Ascending aorta (tissue), 2 donors: Measurements from ENCODE around the gene STIL. TPM values are rescaled to one million over a fixed set of nuclear protein-coding genes. Genes with fewer than 3 reads are reported as not detected.
"Not testable (repeated sequence)": the region's sequence is repeated elsewhere in the genome, so short reads cannot be mapped to it uniquely, and the experiment has no call there.

ENCODE experiments used
- DNase-seq, 2 donors: peaks; one replicate each; pipeline ENCODE4 v3.0.0-alpha.2; 2019; ENCODE audit warnings: low spot score in 2 of 2
- H3K27ac ChIP-seq, 2 donors: fragments of 200-600 bp; sonication (generic); one replicate each; pipeline ENCODE4 v1.5.1; 2016 to 2017; ENCODE audit warnings: mild to moderate bottlenecking in 1 of 2
- H3K27me3 ChIP-seq: fragments of 200-600 bp; sonication (generic); one replicate; pipeline ENCODE4 v1.5.1; 2017
- H3K36me3 ChIP-seq, 2 donors: fragments of 200-600 bp; sonication (generic); one replicate each; pipeline ENCODE4 v1.5.1; 2016
- H3K4me1 ChIP-seq, 2 donors: fragments of 200-600 bp; sonication (generic); one replicate each; pipeline ENCODE4 v1.5.1; 2016 to 2017; ENCODE audit warnings: mild to moderate bottlenecking in 1 of 2
- H3K4me3 ChIP-seq, 2 donors: fragments of 200-600 bp; sonication (generic); one replicate each; pipeline ENCODE4 v1.5.1; 2016 to 2017; ENCODE audit warnings: mild to moderate bottlenecking in 1 of 2
- H3K9me3 ChIP-seq, 2 donors: fragments of 200-600 bp; sonication (generic); one replicate each; pipeline ENCODE4 v1.5.1; 2016
- CTCF ChIP-seq, 3 experiments: fragments of 200-600 bp in 2 of 3; fragments of 450-650 bp in 1 of 3; sonication (generic) in 2 of 3; IDR thresholded peaks; one replicate each; pipeline ENCODE4 v1.5.1; 2016 to 2019; ENCODE audit warnings: antibody characterized with exemption in 3 of 3, mild to moderate bottlenecking in 1 of 3, moderate library complexity in 1 of 3
- intact Hi-C: fragments of 100-400 bp; cut with DNase I; formaldehyde crosslinking; loops from one replicate; pipeline ENCODE4 v1.15.1; 2023
- total RNA-seq: library from RNA; depleted of rRNA; stranded (reverse); fragments of >200 nt; gene quantifications from one replicate; pipeline ENCODE4 v1.1.0, GENCODE V29; 2016

Gene STIL
- total RNA-seq, 1 donor from 2014 or later: 0.11 TPM

GRCh38 chr1:47328992-47329391 lies 15.0 kb upstream of the STIL start:
- H3K9me3 ChIP-seq: no peaks in the 10 kb centered on the region
- no peaks in the 10 kb centered on the region for H3K27me3 ChIP-seq
- H3K36me3 ChIP-seq: no peaks in the 10 kb centered on the region
- H3K4me1 ChIP-seq: peaks cover 0 to 6% of the 10 kb centered on the region in 2 donors
- no peak overlapping the region for H3K4me3 ChIP-seq
- H3K27ac ChIP-seq: no peak overlapping the region
- intact Hi-C loops: no loop called here
- TF ChIP-seq CTCF (IDR thresholded peaks at IDR 0.05): no peak
- DNase-seq: no peak

GRCh38 chr1:47326271-47326670 lies 12.3 kb upstream of the STIL start:
- Histone ChIP-seq H3K27ac (no peak overlapping the region), H3K9me3 (no peaks in the 10 kb centered on the region), H3K4me1 (no peaks in the 10 kb centered on the region), H3K4me3 (no peak overlapping the region), H3K36me3 (no peaks in the 10 kb centered on the region), H3K27me3 (no peaks in the 10 kb centered on the region)
- no peak for TF ChIP-seq CTCF (IDR thresholded peaks at IDR 0.05)
- DNase-seq: no peak
- intact Hi-C loops: no loop called here

- no peaks in the 10 kb centered on the region for H3K4me1 ChIP-seq
- intact Hi-C loops: no loop called here
- H3K36me3 ChIP-seq: no peaks in the 10 kb centered on the region
- no peak overlapping the region for H3K27ac ChIP-seq
- DNase-seq: no peak
- no peaks in the 10 kb centered on the region for H3K27me3 ChIP-seq
- no peaks in the 10 kb centered on the region for H3K9me3 ChIP-seq
- TF ChIP-seq CTCF (IDR thresholded peaks at IDR 0.05): no peak
- H3K4me3 ChIP-seq: no peak overlapping the region
These were observed 11.6 kb upstream of the STIL start for GRCh38 chr1:47325528-47325927.

GRCh38 chr1:47324682-47325081 lies 10.7 kb upstream of the STIL start:
- H3K27ac ChIP-seq: no peak overlapping the region
- H3K27me3 ChIP-seq: no peaks in the 10 kb centered on the region
- no peak overlapping the region for H3K4me3 ChIP-seq
- no peaks in the 10 kb centered on the region for H3K36me3 ChIP-seq
- intact Hi-C loops: no loop called here
- H3K4me1 ChIP-seq: no peaks in the 10 kb centered on the region
- no peak for DNase-seq
- H3K9me3 ChIP-seq: no peaks in the 10 kb centered on the region
- no peak for TF ChIP-seq CTCF (IDR thresholded peaks at IDR 0.05)

- Histone ChIP-seq H3K4me1 (no peaks in the 10 kb centered on the region), H3K4me3 (no peak overlapping the region), H3K9me3 (no peaks in the 10 kb centered on the region), H3K27ac (no peak overlapping the region), H3K36me3 (no peaks in the 10 kb centered on the region), H3K27me3 (no peaks in the 10 kb centered on the region)
- no peak for DNase-seq
- intact Hi-C loops: no loop called here
- TF ChIP-seq CTCF (IDR thresholded peaks at IDR 0.05): no peak
These were observed 9.7 kb upstream of the STIL start for GRCh38 chr1:47323599-47324031.

- not testable (repeated sequence) for H3K27ac ChIP-seq, H3K4me1 ChIP-seq, DNase-seq, H3K27me3 ChIP-seq, H3K36me3 ChIP-seq, H3K9me3 ChIP-seq, H3K4me3 ChIP-seq
- intact Hi-C loops: loop anchor here (10.0 kb wide), 1 partner anchor 1075 kb away; the partner anchor contains the start of gene RAD54L
These were observed 6.0 kb upstream of the STIL start for GRCh38 chr1:47319968-47320367.
